Fibroblast of lung (primary cell): ENCODE data around the gene LIN28A.
"Not testable (repeated sequence)": the region's sequence is repeated elsewhere in the genome, so short reads cannot be mapped to it uniquely, and the experiment has no call there.

Source experiments
- CTCF ChIP-seq, 2 donors: IDR thresholded peaks in 1 of 2; conservative IDR thresholded peaks in 1 of 2; 1 replicate in 1 of 2; 2 replicates in 1 of 2; pipeline ENCODE4 v1.5.1; 2011 to 2012; ENCODE audit warnings: low read length in 2 of 2, control low read depth in 1 of 2, inconsistent platforms in 1 of 2, low read depth in 1 of 2, mild to moderate bottlenecking in 1 of 2
- EZH2 ChIP-seq: IDR thresholded peaks from 2 replicates; pipeline ENCODE4 v1.5.1; 2012; ENCODE audit warnings: low read length, control low read depth, mild to moderate bottlenecking; ENCODE audit errors: missing control alignments

DNA sequence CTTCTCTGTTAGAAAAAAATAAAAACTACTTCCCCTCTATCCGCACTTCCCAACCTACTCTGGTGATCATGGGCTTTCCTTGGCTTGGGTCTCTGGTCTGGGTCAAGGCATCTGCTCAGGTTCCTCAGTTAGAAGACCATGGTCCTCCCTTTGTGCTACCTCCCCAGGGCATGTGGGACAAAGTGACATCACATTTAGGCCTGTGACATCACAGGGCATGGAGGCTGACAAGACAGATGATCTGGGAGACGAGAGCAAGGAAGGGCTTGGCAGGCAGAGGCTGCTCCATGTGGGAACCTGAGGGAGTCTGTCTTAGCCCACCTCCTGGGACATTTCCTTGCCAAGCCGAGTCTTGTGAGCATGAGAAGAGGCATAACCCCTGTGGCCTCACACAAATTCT is 38.0 kb upstream of the LIN28A start, which contains the start of gene ZNF683:
- TF ChIP-seq CTCF (conservative IDR thresholded peaks at IDR 0.05 in 1 of 2, IDR thresholded peaks at IDR 0.05 in 1 of 2; ENCODE audit: low read depth in 1 of 2, low read length in 2 of 2); EZH2: not testable (repeated sequence)
